Midbrain (tissue), 1 donor: ENCODE data around the gene TRIM67.
A peak's percentile ranks its signal among the peaks of the same experiment; 100 is the strongest.

Experiments used
- DNase-seq: peaks from one replicate; lab custom pipeline; 2025; lab: John Stamatoyannopoulos, UW

TRIM67 gene

DNA sequence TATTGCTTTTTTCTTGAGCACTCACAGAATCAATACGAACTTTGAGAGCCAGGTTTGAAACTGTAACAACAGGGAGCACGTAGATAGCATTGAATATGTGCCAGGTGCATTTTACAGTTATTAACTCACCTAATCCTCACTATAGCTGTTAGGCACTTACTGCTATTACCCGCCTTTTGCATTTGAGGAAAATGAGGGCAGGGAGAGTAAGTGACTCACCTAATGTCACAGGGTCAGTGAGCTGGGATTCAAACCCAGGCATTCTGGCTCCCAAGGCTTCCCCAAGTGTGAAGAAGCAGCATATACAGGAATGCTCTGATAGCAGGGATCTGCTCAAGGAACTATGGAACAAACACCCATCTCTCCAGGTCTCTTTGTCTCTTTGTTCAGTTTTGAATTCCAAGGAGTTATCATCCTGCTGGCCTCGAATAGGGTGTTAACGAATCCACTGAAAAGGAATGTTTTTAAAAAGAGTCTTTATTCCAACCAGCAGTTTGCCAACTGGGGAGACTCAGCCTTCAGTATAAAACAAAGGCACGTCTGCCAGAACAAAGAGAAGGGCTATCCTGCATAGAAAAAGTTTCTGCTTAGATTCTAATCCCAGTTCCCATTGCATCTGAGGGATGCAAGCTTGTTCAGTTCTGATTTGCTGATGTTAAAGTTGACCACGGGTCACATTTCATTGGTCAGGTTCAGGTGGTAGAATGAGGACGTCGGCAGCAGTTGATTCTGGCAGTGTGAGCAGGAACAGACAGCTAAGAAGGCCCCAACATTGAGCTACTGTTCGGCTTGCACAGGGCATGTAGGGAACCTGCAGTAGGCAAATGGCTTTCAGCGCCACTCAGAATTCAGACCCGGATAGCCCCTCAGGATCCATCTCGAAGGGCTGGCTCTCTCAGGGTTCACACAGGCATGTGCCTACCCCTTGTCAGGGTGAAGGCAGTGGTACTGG is 22.1 kb downstream of the TRIM67 start:
- DNase-seq, result no peak

DNA sequence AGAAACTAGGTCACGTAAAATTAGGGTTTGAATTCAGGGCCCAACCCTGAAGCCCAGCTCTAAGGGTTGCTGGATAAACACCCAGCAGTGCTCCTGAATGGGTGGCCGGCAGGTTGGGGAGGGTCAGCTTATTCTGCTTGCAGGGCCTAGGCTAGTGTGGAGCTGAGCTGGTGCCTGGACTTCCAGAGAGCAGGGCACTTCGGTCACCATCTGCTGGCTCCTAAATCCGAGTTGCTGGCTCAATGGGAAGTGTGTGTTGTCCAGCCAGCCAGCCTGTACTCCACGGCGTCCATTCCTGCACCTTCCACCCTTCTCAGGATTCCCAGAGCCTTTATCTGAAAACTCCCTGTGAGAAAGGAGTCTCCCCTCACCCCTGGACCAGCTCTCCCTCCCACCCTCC is 23.0 kb downstream of the TRIM67 start:
- DNase-seq, result no peak

DNA sequence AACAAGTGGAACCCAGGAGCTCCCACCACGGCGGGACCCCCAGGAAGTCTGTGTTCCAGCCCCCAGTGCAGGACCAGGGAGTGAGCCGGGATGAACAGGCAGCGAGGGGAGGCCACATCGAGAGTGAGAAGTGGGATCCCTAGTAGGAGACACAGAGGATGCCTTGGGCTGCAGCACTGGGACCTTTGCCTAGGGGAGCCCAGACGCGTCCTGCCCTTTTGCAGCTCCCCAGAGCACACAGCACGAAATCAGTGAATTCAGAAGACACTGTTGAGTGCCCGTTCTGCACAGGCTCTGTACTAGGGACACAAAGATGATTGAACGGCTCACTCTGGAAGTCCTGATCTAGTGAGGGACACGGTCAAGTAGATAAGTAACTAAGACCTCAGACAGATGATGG is 23.5 kb downstream of the TRIM67 start:
- DNase-seq, result no peak

DNA sequence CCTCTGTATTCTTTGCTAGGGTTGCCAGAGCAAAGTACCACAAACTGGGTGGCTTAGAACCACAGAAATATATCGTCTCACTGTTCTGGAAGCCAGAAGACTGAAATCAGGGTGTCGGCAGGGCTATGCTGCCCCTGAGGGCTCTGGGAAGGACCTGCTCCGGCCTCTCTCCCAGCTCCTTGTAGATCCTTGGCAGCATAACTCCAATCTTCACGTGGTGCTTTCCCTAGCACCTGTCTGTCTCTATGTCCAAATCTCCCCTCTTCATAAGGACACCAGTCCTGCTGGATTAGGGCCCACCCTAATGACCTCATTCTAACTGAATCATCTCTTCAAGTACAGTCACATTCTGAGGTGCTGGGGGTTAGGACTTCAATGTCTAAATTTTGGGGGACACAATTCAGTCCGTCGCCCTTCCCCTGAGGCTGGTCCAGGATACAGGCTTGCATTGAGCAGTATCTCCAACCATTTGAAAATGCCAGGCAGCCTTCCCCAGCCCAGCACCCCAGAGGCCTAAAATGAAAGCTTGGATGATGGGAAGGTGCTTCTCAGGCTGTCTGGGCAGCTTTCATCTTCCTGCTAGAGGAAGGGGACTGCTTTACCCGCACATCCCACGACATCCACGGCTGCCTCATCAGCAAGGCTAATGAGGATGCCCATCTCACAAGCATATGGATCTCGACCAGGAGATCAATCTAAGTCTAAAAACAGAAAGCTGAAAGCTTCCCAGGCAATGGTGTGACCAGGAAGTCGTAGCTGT is 24.7 kb downstream of the TRIM67 start:
- DNase-seq, result no peak

DNA sequence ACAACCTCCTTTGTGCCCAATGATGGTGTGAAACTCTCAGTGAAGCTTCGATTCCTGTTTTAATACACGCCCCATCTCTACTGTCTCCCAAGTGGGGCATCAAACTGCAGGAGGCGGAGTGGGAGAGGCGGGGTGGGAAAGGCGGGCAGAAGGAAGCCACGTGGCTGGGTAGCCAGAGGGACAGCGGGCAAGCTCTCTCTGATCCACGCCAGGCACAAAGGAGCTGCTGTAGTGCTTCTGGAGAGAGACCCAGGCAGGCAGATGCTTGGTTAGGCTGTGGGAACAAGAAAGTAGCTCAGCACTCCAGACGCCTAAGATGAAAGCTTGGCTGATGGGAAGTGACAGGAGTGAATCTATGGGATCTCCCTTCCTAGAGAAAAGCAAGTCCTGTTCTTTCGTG is 25.7 kb downstream of the TRIM67 start:
- peak; percentile 85 for DNase-seq

DNA sequence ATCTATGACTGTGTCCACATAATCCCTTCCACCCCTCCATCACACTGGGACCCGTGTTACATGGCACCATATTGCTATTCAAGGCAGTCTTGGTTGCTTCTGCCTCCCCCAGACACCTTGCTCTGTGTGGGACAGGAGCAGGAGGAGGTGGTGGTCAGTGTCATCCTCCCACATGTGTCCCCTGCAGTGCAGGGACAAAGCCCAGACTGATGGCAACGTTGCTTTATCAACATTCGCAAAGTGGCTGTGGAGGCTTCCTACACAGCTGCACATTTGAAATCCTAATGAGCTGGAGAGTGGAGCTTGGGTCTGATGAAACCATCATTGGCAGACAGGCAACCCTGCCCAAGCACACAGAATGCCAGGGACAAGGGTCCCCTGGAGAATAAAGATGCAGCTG is 26.2 kb downstream of the TRIM67 start:
- peak; percentile 16 for DNase-seq

DNA sequence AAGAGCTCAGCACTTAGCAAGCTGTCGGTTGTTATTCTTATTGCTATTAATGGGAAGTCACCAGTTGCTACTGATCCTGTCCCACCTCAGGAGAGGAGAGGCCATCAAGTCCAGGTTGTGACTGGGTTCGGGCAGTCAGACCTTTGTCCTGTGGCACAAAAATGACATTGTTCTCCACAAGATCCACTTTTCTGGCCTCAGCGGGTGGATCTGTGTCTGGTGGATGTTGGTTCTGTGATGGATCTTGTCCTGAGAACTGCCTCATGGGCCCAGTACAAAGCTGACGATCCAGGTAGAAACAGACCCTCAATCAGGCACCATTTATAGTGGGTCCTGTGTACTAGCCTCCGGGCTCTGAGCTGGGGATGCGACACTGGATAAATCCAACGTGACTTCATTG is 26.9 kb downstream of the TRIM67 start:
- DNase-seq, result no peak

DNA sequence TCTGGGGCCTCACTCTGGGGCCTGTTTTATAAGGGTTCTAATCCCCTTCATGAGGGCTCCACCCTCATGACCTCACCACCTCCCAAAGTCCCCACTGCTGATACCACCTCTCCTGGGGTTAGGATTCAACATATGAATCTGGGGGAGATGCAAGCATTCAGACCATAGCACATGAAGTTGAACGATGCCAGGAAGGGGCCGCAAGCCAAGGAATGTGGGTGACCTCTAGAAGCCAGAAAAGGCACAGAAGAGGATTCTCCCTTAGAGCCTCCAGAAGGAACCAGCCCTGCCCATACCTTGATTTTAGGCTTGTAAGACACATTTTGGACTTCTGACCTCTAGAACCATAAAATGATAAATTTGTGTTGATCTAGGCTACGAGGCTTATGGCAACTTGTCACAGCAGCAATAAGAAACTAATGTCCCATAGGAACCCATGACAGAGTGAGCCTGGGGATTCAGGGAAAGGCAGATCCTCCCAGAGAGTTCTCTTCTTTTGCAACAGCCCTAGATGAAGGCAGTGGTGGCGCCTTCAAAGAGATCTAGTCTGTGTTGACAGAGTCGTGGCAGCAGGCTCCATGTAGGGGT is 27.9 kb downstream of the TRIM67 start:
- no peak for DNase-seq

DNA sequence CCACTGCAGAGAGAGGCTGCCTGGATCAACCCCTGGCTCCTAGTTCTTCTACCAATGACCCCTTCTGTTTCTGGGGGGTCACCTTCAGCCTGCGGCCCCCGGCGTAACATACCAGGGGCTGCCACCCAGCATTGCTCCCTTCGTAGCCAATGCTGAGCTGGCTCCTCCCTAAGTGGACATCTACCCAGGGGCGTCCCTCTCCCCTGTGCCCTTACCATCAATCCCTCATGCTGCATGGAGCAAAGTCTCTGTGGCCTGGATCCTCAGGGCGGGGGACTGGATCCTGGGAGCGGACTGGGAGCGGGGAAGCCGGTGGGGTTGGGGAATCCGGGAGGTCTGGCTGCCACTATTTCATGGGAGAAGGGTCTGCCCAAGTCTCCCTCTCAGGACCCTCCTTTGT is 28.6 kb downstream of the TRIM67 start:
- no peak for DNase-seq

DNA sequence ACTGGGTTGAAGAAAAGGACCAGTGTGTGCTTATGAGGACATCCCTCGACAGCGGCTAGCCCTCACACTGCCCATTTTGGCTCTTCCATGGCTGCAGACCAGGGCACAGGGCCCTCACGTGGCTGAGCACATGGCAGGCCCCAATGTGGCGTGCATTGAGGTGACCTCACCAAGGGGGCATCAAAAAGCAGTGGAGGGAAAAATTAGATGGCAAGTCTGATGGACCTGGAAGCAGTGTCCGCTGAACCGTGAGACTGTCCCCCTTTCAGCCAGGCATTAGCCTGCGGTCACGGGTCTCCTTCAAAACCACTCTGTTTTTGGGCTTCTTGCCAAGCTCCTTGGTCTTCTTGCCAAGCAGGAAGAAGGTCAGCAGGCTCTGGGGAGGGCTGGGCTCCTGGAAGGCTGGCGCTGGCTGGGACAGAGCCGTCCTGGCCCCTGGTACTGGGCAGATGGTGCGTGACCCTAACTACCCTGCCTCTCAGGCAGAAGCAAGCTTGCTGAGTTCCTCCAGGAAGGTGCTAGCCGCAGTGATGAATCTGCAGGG is 30.8 kb downstream of the TRIM67 start:
- peak; percentile 61 for DNase-seq

DNA sequence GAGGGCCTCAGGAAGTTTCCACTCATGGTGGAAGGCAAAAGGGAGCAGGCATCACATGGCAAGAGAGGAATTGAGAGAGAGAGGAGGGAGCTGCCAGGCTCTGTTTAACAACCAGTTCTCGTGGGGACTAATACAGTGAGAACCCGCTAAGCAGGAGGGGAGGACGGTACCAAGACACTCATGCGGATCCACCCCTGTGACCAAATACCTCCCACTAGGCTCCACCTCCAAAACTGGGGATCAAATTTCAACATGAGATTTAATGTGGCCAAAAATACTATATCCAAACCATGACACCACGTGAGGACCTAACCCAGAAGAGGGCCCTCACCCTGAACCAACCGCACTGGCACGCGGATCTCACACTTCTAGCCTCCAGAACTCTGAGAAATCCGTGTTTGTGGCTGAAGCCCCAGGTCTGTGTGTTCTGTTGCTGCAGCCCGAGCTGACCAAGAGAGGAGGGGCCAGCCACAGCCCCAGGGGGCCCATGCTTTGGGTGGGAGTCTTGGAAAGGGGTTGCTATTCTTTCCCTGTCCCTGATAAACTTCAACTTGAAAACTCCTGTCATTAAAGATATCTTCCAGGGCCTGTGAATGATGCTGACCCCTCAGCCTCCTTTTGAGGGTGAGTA is 32.0 kb downstream of the TRIM67 start:
- DNase-seq, result no peak

DNA sequence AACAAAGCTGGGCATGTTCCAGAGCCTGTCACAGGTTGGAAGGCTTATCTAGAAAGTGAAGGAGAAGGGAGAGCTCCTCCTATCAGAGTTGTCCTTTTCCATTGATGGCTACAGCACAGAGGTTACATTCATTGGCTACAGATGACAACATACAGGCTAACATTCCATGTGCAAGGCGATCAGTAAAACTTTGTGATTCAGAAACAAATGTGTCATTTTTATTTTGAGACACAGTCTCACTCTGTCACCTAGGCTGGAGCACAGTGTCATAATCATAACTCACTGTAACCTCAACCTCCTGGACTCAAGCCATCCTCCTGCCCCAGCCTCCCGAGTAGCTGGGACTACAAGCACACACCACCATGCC is 32.6 kb downstream of the TRIM67 start:
- no peak for DNase-seq

DNA sequence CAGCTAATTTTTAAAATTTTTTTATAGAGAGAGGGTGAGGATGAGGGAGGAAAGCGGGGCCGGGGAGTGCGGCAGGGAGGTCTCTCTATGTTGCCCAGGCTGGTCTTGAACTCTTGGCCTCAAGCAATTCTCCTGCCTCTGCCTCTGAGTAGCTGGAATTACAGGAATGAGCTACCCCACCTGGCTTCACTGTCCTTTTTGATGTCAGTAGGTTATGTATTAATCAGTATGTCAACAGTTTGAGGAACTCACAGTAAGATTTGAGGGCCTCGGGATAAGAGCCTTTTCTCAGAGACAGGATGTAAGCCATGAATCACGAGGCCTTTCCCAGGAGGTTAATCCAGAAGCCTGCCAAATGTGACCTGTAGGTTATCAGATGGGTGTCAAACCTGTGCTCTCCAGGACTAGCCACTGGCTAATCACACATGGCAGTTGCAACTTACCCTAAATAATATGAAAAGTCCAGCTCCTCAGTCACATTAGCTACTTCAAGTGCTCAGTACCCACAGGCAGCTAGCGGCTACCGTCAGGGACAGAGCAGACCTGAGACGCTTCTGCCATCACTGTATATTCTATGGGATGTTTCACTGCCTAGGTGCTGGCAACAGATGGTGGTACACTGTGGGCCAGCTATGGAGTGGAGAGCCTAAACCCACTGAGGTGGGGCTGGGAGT is 33.1 kb downstream of the TRIM67 start:
- no peak for DNase-seq

DNA sequence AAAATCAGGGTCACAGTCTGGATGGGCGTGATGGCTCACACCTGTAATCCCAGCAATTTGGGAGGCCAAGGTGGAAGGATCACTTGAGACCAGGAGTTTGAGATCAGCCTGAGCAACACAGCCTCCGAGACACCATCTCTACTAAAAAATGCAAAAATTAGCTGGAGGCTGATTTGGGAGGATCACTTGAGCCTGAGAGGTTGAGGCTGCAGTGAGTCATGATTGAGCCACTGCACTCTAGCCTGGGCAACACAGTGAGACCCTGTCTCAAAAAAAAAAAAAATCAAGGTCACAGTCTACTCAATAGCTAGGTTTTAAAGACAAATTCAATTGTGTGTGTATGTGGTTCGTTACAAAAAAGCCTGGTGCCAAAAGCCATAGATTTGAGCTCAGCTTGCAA is 34.4 kb downstream of the TRIM67 start:
- no peak for DNase-seq

DNA sequence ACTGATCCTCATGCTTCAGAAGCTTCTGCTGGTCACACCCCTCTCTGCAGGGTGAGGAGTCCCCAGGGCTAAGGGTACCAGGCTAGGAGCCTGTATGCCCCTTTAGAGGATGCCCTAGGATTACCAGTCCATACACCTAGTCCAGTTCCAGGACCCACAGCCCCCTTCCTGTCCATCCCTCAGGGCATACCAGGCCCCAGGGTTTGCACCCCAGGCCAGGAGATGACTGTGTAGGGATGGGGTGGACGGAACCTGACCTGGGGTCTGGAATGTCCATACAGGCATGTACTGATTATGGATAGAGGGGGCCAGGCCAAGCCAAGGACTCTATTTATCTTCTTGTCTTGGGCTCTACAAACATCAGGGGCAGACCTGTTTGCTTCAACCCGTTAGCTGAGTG is 34.9 kb downstream of the TRIM67 start:
- DNase-seq, result no peak

DNA sequence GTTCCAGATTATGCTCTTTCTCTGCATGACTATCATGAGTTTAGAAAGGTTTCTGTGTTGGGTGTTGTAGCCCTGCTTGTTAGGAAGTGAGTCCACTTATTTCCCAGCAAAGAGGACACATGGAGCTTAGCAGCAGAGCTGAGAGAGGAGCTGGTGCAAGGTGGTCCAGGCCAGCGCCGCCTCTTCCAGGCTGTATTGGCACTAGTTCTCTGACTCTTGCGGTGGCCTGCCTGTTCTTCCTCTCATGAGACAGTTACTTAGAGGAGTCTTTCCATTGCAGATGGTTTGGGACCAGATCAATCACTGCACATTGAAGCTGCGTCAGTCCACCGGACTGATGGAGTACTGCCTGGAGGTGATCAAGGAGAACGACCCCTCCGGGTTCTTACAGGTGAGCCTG is 38.0 kb downstream of the TRIM67 start:
- no peak for DNase-seq

DNA sequence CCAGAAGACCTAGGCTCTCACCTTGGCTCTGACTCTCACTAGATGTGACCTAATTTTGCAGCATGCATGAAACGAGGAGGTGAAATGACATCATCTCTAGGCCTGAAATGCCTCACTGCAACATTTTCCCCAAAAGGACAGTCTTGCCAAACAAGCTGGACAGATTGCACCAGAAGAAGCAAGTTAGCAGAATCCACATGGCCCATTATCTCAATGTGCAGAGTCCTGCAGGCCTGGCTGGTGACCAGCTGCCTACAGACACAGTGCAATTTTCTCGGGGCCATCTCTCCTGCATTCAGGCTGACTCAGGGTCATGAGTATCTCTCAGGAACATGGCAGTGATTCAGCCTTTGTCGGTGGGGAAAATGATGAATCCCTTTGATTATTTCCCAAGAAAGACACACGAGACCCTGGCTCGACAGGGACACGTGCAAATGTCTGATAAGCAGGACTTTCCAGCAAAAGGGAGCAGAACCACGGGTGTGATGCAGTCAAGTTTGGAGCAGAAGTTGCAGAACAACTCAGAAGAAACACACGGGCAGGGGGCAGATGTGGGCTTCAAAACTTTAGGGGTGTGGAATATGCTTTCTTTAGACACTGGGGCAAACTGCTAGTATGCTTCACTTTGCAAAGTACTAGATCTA is 38.7 kb downstream of the TRIM67 start:
- no peak for DNase-seq

DNA sequence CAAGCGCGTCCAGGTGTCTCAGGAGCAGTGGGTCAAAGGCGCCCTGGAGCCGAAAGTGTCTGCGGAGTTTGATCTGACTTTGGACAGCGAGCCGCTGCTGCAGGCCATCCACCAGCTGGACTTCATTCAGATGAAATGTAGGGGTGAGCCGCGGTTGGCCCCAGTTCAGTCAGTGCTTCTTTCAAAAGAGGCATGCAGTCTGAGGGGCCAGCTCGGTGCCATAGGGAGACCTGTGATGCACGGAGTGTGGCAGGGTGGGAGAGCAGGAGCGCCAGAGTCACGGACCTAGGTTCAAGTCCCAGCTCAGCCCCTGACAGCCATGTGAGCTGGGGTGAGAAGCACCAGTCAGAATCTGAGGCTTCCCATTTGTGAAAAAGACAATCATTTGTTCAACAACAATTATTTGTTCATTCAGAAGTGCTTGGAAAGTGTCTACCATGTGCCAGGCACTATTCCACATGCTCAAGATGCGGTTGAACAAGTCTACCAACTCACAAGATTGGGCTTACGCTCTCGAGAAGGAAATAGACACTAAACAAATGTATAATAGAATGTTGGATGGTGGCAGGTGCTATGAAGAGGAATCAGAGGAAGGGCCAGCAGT is 39.6 kb downstream of the TRIM67 start:
- DNase-seq, result no peak

DNA sequence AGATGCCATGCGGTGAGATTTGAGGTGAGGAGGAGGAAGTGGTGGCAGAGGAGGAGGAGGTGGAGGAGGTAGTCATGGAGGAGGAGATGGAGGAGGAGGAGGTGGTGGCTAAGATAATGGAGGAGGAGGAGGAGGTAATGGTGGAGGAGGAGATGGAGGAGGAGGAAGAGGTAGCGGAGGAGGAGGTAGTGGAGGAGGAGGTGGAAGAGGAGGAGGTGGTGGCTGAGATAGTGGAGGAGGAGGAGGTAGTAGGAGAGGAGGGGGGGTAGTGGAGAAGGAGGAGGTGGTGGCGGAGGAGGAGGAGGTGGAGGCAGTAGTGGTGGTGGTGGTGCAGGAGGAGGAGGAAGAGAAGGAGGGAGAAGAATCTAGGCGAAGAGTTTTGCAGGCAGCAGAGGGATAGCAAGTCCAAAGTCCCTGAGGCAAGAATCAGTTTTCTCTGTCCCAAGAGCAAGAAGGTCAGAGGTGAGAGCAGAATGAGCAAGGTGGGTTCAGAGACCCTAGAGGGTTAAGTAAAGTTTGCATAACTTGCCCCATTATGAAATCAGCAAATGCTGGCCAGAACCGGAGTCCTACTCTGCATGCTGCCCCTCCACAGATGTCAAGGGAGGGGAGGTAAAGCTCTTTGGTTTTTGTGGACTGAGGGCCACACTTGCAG is 40.2 kb downstream of the TRIM67 start:
- DNase-seq, result no peak
